ENCODE measurements around the gene PCLO. TPM values are rescaled to one million over a fixed set of nuclear protein-coding genes. Genes with fewer than 3 reads are reported as not detected.

The PCLO gene
- total RNA-seq, 1 experiment from 2014 or later, result 3.0 TPM

DNA sequence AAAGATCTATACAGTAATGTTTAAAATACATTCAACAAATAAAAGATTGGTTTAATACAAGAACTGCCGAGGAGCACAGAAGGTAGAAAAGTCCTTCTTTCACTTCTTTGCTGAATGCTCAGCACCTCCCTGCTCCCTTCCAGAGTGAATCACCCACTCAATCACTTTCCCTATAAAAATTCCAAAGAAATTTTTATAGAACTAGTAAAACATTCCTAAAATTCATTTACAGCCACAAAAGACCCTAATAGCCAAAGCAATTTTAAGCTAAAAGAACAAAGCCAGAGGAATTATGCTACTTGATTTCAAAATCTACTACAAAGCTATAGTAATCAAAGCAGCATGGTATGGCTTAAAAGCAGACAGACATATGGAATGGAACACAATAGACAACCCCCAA lies 320.9 kb downstream of the PCLO start:
- peaks cover 26% of the 10 kb centered on the region for H3K4me1 Mint-ChIP-seq
- H3K4me3 Mint-ChIP-seq, result no peak overlapping the region
- TF ChIP-seq ZNF263 (CRISPR knock-in tag; IDR thresholded peaks at IDR 0.05; ENCODE audit: low read depth), result no peak
- TF ChIP-seq, protein P1, sequence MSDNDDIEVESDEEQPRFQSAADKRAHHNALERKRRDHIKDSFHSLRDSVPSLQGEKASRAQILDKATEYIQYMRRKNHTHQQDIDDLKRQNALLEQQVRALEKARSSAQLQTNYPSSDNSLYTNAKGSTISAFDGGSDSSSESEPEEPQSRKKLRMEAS (CRISPR knock-in tag; IDR thresholded peaks at IDR 0.05), result no peak
- TF ChIP-seq ZNF121 (CRISPR knock-in tag; IDR thresholded peaks at IDR 0.05), result no peak
- TF ChIP-seq NFYB (CRISPR knock-in tag; conservative IDR thresholded peaks at IDR 0.05; ENCODE audit: low read depth), result no peak
- no peak for TF ChIP-seq TP53 (CRISPR knock-in tag; IDR thresholded peaks at IDR 0.05)
- TF ChIP-seq NR2C2 (CRISPR knock-in tag; IDR thresholded peaks at IDR 0.05), result no peak

DNA sequence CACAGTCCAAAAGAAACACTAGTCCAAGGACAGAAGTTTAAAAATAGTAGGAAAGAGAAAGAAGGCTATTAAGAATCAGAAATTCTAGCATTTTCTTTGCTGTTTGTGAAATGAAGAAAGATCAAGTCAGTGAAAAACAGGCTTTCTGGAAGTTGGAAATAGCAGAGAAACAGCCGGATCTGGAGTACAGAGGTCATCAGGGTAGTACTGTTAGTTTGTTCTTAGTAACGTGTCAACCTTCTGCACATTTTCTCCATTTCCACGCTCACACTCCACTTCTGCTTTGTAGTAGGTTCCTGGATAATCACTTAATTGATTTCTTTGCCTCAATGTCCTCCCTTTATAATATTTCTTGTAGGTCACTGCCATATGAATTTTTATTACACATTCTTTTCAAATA lies 322.6 kb downstream of the PCLO start:
- Mint-ChIP-seq H3K27me3 (ENCODE audit: low read depth) (no peaks in the 10 kb centered on the region), H3K27ac (no peak overlapping the region), H3K4me3 (no peak overlapping the region), H3K36me3 (no peaks in the 10 kb centered on the region), H3K9me3 (peaks cover 3% of the 10 kb centered on the region; the same call in 1 of the 2 replicates), H3K4me1 (peaks cover 23% of the 10 kb centered on the region)
- ATAC-seq (no peak), DNase-seq (ENCODE audit: low spot score) (no peak)
- CTCF ChIA-PET, result no interaction called here
- POLR2A ChIA-PET, result no interaction called here
- TF ChIP-seq KAT7 (CRISPR knock-in tag; IDR thresholded peaks at IDR 0.05; ENCODE audit: borderline replicate concordance) (no peak), EMX1 (CRISPR knock-in tag; IDR thresholded peaks at IDR 0.05) (no peak), OVOL2 (CRISPR knock-in tag; IDR thresholded peaks at IDR 0.05; ENCODE audit: borderline replicate concordance) (no peak), PRRX2 (CRISPR knock-in tag; IDR thresholded peaks at IDR 0.05) (no peak), ETV6 (CRISPR knock-in tag; IDR thresholded peaks at IDR 0.05) (no peak), MXD4 (CRISPR knock-in tag; IDR thresholded peaks at IDR 0.05; ENCODE audit: borderline replicate concordance) (no peak), ELF4 (CRISPR knock-in tag; IDR thresholded peaks at IDR 0.05; ENCODE audit: low read depth) (no peak), ZNF423 (CRISPR knock-in tag; IDR thresholded peaks at IDR 0.05) (no peak), ATF1 (CRISPR knock-in tag; IDR thresholded peaks at IDR 0.05) (no peak)
- TF ChIP-seq, protein P2, sequence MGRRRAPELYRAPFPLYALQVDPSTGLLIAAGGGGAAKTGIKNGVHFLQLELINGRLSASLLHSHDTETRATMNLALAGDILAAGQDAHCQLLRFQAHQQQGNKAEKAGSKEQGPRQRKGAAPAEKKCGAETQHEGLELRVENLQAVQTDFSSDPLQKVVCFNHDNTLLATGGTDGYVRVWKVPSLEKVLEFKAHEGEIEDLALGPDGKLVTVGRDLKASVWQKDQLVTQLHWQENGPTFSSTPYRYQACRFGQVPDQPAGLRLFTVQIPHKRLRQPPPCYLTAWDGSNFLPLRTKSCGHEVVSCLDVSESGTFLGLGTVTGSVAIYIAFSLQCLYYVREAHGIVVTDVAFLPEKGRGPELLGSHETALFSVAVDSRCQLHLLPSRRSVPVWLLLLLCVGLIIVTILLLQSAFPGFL (CRISPR knock-in tag; IDR thresholded peaks at IDR 0.05; ENCODE audit: borderline replicate concordance), result no peak
- TF ChIP-seq, protein P3, sequence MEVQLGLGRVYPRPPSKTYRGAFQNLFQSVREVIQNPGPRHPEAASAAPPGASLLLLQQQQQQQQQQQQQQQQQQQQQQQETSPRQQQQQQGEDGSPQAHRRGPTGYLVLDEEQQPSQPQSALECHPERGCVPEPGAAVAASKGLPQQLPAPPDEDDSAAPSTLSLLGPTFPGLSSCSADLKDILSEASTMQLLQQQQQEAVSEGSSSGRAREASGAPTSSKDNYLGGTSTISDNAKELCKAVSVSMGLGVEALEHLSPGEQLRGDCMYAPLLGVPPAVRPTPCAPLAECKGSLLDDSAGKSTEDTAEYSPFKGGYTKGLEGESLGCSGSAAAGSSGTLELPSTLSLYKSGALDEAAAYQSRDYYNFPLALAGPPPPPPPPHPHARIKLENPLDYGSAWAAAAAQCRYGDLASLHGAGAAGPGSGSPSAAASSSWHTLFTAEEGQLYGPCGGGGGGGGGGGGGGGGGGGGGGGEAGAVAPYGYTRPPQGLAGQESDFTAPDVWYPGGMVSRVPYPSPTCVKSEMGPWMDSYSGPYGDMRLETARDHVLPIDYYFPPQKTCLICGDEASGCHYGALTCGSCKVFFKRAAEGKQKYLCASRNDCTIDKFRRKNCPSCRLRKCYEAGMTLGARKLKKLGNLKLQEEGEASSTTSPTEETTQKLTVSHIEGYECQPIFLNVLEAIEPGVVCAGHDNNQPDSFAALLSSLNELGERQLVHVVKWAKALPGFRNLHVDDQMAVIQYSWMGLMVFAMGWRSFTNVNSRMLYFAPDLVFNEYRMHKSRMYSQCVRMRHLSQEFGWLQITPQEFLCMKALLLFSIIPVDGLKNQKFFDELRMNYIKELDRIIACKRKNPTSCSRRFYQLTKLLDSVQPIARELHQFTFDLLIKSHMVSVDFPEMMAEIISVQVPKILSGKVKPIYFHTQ (CRISPR knock-in tag; IDR thresholded peaks at IDR 0.05), result no peak
- TF ChIP-seq, protein P4, sequence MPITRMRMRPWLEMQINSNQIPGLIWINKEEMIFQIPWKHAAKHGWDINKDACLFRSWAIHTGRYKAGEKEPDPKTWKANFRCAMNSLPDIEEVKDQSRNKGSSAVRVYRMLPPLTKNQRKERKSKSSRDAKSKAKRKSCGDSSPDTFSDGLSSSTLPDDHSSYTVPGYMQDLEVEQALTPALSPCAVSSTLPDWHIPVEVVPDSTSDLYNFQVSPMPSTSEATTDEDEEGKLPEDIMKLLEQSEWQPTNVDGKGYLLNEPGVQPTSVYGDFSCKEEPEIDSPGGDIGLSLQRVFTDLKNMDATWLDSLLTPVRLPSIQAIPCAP (CRISPR knock-in tag; IDR thresholded peaks at IDR 0.05), result no peak
- TF ChIP-seq, protein P5, sequence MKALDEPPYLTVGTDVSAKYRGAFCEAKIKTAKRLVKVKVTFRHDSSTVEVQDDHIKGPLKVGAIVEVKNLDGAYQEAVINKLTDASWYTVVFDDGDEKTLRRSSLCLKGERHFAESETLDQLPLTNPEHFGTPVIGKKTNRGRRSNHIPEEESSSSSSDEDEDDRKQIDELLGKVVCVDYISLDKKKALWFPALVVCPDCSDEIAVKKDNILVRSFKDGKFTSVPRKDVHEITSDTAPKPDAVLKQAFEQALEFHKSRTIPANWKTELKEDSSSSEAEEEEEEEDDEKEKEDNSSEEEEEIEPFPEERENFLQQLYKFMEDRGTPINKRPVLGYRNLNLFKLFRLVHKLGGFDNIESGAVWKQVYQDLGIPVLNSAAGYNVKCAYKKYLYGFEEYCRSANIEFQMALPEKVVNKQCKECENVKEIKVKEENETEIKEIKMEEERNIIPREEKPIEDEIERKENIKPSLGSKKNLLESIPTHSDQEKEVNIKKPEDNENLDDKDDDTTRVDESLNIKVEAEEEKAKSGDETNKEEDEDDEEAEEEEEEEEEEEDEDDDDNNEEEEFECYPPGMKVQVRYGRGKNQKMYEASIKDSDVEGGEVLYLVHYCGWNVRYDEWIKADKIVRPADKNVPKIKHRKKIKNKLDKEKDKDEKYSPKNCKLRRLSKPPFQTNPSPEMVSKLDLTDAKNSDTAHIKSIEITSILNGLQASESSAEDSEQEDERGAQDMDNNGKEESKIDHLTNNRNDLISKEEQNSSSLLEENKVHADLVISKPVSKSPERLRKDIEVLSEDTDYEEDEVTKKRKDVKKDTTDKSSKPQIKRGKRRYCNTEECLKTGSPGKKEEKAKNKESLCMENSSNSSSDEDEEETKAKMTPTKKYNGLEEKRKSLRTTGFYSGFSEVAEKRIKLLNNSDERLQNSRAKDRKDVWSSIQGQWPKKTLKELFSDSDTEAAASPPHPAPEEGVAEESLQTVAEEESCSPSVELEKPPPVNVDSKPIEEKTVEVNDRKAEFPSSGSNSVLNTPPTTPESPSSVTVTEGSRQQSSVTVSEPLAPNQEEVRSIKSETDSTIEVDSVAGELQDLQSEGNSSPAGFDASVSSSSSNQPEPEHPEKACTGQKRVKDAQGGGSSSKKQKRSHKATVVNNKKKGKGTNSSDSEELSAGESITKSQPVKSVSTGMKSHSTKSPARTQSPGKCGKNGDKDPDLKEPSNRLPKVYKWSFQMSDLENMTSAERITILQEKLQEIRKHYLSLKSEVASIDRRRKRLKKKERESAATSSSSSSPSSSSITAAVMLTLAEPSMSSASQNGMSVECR (CRISPR knock-in tag; IDR thresholded peaks at IDR 0.05; ENCODE audit: borderline replicate concordance), result no peak
- TF ChIP-seq, protein P6, sequence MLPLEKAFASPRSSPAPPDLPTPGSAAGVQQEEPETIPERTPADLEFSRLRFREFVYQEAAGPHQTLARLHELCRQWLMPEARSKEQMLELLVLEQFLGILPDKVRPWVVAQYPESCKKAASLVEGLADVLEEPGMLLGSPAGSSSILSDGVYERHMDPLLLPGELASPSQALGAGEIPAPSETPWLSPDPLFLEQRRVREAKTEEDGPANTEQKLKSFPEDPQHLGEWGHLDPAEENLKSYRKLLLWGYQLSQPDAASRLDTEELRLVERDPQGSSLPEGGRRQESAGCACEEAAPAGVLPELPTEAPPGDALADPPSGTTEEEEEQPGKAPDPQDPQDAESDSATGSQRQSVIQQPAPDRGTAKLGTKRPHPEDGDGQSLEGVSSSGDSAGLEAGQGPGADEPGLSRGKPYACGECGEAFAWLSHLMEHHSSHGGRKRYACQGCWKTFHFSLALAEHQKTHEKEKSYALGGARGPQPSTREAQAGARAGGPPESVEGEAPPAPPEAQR (CRISPR knock-in tag; IDR thresholded peaks at IDR 0.05), result no peak
- TF ChIP-seq, protein P7, sequence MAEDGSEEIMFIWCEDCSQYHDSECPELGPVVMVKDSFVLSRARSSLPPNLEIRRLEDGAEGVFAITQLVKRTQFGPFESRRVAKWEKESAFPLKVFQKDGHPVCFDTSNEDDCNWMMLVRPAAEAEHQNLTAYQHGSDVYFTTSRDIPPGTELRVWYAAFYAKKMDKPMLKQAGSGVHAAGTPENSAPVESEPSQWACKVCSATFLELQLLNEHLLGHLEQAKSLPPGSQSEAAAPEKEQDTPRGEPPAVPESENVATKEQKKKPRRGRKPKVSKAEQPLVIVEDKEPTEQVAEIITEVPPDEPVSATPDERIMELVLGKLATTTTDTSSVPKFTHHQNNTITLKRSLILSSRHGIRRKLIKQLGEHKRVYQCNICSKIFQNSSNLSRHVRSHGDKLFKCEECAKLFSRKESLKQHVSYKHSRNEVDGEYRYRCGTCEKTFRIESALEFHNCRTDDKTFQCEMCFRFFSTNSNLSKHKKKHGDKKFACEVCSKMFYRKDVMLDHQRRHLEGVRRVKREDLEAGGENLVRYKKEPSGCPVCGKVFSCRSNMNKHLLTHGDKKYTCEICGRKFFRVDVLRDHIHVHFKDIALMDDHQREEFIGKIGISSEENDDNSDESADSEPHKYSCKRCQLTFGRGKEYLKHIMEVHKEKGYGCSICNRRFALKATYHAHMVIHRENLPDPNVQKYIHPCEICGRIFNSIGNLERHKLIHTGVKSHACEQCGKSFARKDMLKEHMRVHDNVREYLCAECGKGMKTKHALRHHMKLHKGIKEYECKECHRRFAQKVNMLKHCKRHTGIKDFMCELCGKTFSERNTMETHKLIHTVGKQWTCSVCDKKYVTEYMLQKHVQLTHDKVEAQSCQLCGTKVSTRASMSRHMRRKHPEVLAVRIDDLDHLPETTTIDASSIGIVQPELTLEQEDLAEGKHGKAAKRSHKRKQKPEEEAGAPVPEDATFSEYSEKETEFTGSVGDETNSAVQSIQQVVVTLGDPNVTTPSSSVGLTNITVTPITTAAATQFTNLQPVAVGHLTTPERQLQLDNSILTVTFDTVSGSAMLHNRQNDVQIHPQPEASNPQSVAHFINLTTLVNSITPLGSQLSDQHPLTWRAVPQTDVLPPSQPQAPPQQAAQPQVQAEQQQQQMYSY (CRISPR knock-in tag; IDR thresholded peaks at IDR 0.05), result no peak

More for the DNA sequence above, 320.9 kb downstream of the PCLO start:
- H3K9me3 Mint-ChIP-seq, result peaks cover 3% of the 10 kb centered on the region; the same call in 1 of the 2 replicates
- H3K27ac Mint-ChIP-seq, result no peak overlapping the region
- no peaks in the 10 kb centered on the region for H3K27me3 Mint-ChIP-seq (ENCODE audit: low read depth)
- DNase-seq (ENCODE audit: low spot score) (no peak), ATAC-seq (no peak)
- no peaks in the 10 kb centered on the region for H3K36me3 Mint-ChIP-seq
- CTCF ChIA-PET, result no interaction called here
- POLR2A ChIA-PET, result no interaction called here

All from WTC11 (cell line).